Measurements from ENCODE around the gene CALU.

CALU gene

DNA sequence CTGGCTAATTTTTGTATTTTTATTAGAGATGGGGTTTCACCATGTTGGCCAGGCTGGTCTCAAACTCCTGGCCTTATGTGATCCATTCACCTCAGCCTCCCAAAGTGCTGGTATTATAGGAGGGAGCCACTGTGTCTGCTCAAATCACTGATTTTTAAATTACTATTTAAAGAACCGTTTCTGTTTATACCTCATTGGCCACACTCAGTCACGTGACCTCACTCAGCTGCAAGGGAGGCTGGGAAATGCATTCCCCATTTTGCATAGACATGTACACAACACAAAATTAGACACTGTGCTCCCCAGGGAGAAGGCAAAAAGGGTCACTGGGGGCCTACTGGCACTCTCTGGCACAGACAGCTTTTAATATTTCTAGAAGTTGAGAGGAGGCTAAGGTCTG lies 13.6 kb upstream of the CALU start:
- DNase-seq, result no peak

GRCh38 chr7:128726059-128726736 lies 13.0 kb upstream of the CALU start:
- no peak for DNase-seq

GRCh38 chr7:128726737-128727072 lies 12.5 kb upstream of the CALU start:
- no peak for DNase-seq

DNA sequence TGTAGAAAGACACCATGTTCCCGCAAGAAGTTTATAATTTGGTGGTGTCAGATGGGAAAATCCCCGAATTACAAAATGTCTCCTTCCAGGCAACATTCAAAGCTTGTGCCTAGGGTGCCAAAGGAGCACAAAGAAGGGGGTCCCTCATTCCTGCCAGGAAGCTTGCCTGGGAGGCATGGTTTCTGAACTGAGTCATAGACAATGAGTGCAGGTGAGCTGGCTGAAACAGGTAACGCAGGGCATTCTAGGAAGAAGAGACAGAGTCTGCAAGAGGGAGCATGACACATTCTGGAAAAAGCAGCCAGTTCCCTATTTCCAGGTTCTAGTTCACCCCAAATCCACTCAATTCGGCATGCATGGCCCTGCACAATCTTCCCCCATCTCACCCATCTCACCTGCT lies 11.9 kb upstream of the CALU start:
- no peak for DNase-seq

DNA sequence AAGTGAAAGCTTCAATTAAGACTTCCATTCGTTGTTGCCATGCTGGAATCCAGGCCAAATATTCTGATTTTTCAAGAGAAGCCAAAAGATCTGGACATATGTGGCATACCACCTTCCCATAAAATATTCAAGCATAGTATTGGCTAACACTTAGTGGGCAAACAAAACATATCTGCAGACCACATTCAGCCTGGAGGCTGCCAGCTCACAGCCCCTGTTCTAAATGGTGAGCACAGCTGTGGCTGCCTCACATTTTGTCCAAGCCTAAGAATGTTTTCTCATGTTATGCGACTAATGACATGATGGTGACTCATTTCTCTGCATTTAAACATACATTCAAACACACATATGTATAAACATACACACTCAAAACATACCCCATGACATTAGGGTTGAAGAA lies 10.6 kb upstream of the CALU start:
- no peak for DNase-seq

DNA sequence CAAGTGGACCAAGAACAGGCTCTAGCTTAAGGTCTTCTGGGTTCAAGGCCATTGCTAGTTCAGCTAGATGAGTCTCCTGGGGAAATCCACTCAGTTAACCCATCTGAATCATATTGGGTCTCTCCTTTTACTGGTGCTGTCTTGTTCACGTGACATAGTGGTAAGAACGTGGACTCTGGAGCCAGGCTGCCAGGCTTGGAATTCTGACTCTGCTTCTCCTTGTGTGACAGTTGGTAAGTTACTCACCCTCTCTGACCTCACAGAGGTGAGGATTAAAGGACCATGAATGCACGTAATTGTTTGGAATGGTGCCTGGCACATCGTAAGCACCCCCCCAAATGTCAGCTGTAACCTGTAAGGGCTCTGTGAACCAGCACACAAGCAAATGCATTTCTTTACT lies 9.7 kb upstream of the CALU start:
- no peak for DNase-seq

DNA sequence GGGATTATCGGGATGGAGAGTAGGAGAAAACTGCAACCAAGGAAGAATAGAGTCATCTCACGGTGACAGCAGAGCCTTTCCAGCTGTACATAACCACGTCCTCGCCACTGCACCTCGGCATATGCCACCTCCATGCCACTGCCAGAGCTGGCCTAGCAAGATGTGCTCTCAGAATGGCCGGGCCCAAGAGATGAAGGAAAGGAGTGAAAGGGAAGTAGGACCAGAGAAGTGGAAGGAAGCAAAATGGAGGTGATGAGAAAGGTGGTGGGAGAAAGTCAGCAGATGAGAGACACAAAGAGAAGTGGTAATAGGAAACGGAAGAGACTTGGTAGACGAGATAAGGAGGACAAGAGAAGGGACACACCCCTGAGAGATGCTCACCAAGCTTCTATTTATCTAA lies 8.0 kb upstream of the CALU start:
- no peak for DNase-seq

DNA sequence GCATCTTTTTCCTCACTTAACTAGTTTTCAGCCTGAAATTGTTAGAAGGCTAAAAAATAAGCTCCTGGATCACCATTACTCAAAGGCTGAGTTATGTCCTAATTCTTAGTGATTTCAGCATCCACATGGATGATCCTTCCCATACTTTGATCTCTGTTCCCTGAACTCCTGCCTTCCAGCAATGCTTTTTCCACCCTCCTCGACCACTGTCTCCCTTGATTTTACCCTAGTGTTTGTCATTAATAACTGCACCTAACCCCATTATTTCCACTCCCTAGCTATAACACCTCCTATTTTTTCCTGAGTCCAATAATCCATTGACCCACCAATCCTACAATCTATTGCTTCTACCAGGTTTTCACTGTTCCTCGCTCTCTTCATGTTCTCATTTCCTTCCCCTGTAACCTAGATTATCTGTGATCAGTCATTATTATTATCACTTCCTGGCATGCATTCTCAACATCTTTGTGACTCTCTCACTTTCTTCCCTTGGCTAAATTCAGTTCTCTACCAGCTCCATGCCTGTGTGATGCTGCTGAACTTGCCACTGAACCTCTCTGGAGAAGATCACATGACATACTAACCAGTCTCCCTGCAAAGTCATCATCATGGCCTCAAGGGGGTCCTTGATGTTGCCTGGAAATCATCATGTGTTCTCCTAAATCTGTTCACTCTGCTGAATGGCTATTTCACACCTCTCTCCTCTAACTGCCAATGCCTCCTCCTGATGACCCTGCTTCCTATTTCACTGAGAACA lies 6.5 kb upstream of the CALU start:
- no peak for DNase-seq

GRCh38 chr7:128733278-128733645 lies 5.9 kb upstream of the CALU start:
- no peak for DNase-seq

DNA sequence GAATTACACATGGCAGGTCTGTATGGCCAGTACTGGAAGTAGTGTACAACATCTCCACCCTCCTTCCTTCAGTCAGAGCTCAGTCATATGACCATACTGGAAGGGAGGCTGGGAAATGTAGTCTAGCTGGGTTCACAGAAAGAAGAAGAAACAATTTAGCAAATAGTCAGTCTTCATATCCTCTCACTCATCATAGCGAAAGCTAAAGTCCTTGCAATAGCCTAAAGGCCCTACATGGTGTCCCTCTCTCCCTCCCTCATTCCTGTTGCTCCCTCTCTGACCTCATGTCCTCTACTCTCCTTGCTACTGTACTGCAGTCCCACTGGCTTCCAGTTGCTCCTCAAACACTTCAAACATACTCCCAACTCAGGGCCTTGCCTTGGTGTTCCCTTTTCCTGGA lies 4.3 kb upstream of the CALU start:
- no peak for DNase-seq

DNA sequence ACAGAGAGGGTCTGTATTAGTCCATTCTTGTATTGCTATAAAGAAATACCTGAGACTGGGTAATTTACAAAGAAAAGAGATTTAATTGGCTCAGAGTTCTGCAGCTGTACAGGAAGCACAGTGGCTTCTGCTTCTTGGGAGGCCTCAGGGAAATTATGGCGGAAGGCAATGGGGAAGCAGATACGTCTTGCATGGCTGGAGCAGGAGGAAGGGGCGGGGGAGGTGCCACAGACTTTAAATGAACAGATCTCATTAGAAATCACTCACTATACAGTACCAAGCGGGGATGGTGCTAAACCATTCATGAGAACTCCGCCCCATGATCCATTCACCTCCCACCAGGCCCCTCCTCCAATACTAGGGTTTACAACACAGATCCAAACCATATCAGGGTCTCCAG lies 3.7 kb upstream of the CALU start:
- no peak for DNase-seq

GRCh38 chr7:128737441-128737840 lies 1.7 kb upstream of the CALU start:
- DNase-seq, result no peak

- DNase-seq, result no peak
These were observed 1.2 kb upstream of the CALU start for GRCh38 chr7:128737867-128738385.

- DNase-seq, result no peak
These were observed 550 bp upstream of the CALU start for GRCh38 chr7:128738570-128739047.

DNA sequence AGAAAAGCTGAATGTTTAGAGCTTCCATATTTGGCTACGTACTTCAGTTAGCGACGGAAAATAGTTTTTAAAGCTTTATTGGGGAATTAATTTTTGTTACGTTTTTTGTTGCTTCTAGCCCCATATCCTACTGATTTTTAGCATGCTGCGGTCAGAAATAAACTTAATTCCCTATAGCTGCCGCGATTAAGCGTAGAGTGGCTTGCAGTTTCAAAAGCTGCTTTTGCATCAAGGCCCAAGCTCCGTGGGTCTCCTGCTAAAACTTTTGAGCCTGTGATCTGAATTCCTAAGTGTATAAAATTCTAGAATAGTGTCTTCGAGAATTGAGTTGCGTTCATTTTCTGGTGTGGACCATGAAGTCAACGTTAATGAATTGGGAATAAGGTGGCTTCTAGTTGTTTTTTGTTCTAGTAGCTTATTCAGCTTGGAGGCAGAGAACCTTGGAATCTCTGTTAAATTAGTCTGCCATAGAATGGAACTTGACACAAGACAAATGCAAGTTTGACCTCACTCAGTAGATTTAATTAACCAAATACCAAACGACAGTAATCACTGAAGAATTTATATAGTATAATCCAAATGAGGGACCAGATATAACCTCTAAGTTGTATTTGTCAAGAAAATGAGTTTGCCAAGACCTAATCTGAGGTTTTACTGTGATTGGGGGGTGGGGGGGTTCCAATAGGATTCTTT lies 977 bp downstream of the CALU start:
- DNase-seq, result no peak

GRCh38 chr7:128740996-128741395 lies 1.8 kb downstream of the CALU start:
- DNase-seq, result no peak

GRCh38 chr7:128741491-128741890 lies 2.3 kb downstream of the CALU start:
- no peak for DNase-seq

DNA sequence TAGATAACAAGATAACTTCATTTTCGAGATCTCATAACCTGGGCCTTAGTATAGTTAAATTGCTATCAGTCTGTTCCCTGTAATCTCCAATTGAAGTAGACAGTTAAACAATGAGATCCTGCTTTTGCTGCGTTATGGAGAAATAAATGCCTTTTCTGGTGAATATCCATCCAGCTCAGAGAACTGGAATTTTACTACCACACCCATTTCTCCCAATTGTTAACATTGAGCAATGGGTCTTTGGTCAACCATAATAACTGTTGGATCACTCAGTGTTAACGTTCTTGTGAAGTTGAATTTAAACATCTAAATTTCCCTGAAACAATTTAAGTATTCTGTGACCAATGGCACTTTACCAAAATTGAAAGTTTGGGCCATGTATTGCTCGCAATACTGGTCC lies 3.0 kb downstream of the CALU start:
- no peak for DNase-seq

- DNase-seq, result no peak
These were observed 4.1 kb downstream of the CALU start for GRCh38 chr7:128743112-128743772.

GRCh38 chr7:128744366-128744905 lies 5.3 kb downstream of the CALU start:
- no peak for DNase-seq

DNA sequence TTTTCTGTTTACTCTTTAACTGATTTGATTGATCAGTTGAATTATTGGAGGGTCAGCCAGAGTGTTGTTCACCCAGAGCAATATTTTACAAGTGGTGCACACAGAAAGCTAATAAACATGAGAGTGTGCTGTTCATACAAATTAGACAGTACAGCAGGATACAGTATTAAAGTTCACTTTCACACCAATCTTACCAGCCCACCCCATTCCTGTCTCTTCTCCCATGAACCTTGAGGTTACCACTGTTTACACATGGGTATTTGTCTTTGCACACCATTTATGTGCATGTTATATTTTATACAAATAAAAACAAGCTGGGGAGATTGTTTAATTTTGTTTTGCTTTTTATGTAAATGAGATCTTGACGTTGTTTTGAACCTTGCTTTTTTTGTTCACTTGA lies 6.5 kb downstream of the CALU start:
- no peak for DNase-seq

DNA sequence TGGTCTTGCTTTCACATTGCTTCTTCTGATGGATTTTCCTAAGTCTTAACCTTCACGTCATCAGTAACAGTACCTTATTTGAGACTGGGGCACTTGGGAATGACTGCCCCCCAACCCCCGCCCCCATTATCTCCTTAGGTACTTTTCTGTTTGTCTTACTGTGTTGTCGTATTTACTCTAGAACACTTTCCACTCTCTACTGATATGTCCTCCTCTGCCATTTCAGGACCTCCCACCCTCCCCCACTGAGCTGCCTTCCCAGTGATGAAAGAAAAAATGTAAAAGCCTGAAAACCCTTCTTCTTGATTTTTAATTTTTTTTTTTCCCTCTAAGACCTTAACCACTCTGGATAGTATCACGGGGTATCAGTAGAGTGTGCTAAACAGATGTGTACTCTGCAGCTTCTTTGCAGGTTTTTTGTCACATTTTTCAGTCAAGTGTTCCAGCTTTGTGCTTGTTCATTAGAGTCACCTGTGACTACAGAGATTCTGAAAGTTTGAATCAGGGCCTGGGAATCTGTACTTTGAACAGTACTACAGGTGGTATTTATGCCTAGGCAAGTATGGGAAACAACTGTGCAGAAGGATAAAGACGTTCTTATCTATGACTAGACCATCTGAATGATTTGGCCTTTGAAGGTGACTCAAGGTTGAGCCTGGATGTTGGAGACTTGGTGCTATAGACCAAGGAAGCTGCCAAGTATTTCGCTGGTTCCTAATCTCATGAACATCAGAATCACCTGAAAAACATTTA lies 8.3 kb downstream of the CALU start:
- no peak for DNase-seq
